RWPE2 (cell line): ENCODE data around the gene ATP13A2.

ENCODE experiments used
- ATAC-seq: fragments of 200-7000 bp; cut with Tn5 transposase; 3 replicates; pipeline ENCODE4 v1.9.1; 2021; ENCODE audit warnings: low read depth
- DNase-seq: peaks from one replicate; pipeline ENCODE4 v3.0.0-alpha.2; 2020; ENCODE audit warnings: low spot score
- H3K27ac ChIP-seq: fragments of 450-650 bp; 2 replicates; pipeline ENCODE4 v1.5.1; 2017; ENCODE audit warnings: mild to moderate bottlenecking; ENCODE audit not compliant: poor library complexity, severe bottlenecking
- H3K27me3 ChIP-seq: fragments of 250-450 bp; sonication (Bioruptor Pico); 2 replicates; pipeline ENCODE4 v1.5.1; 2021; ENCODE audit warnings: mild to moderate bottlenecking, moderate library complexity; ENCODE audit not compliant: insufficient read depth, poor library complexity, severe bottlenecking
- H3K36me3 ChIP-seq: fragments of 250-450 bp; sonication (Bioruptor Pico); 2 replicates; pipeline ENCODE4 v1.5.1; 2020; ENCODE audit warnings: low read depth, mild to moderate bottlenecking, moderate library complexity
- H3K4me1 ChIP-seq: fragments of 250-450 bp; sonication (Bioruptor Pico); 2 replicates; pipeline ENCODE4 v1.5.1; 2021; ENCODE audit warnings: mild to moderate bottlenecking, moderate library complexity; ENCODE audit not compliant: insufficient read depth, poor library complexity, severe bottlenecking
- H3K4me3 ChIP-seq: fragments of 250-450 bp; sonication (Bioruptor Pico); 2 replicates; pipeline ENCODE4 v1.5.1; 2021; ENCODE audit warnings: mild to moderate bottlenecking, moderate library complexity; ENCODE audit not compliant: severe bottlenecking
- H3K9me3 ChIP-seq: fragments of 250-450 bp; sonication (Bioruptor Pico); 2 replicates; pipeline ENCODE4 v1.5.1; 2021; ENCODE audit warnings: mild to moderate bottlenecking, moderate library complexity; ENCODE audit not compliant: severe bottlenecking
- TF ChIP-seq, protein P1 (sequence below): fragments of 450-650 bp; IDR thresholded peaks from one replicate; pipeline ENCODE4 v1.5.1; 2017; ENCODE audit warnings: mild to moderate bottlenecking, moderate library complexity; ENCODE audit not compliant: poor library complexity, severe bottlenecking

Gene ATP13A2

DNA sequence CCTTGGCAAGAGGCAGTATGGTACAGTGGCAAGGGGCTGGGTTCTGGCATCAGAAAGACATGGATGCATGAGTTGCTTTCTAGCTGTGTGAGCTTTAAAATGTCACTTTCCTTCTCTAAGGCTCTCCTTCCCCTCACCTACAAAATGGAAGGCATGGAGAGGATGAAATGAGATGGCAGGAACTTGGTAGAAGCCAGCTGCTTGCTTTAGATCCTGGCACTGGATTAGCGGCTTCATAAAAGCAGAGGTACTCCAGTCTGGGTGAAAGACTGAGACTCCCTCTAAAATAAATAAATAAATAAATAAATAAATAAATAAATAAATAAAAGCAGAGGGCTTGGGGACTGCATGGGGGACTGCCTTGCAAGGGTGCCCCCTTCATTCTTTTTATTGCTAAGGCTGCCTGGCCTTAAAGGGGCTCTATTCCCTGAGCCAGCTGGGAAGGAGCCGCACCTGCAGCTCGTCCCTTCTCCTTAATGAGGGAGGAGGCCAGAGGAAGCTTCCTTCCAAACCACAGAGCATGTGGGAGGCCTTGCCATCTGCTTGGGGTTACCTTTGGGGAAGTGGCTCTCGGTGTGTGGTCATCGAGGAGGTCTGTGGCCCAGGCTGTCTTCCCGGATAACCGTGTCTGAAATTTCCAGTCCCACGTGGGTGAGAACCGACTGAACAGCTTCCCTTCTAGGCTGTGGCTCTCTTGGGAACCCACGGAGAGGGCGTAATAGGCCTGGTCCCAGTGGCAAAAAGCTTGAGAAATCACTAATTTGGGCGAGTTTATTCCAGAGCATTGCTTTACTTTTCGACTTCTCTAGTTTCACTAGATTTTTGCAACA lies 2.0 kb upstream of the ATP13A2 start:
- Histone ChIP-seq H3K36me3 (peaks cover 7% of the 10 kb centered on the region), H3K4me3 (no peak overlapping the region), H3K4me1 (peaks cover 13% of the 10 kb centered on the region), H3K9me3 (no peaks in the 10 kb centered on the region), H3K27me3 (no peaks in the 10 kb centered on the region), H3K27ac (no peak overlapping the region)
- peak; percentile 20 for DNase-seq
- ATAC-seq: no peak
- TF ChIP-seq, protein P1, sequence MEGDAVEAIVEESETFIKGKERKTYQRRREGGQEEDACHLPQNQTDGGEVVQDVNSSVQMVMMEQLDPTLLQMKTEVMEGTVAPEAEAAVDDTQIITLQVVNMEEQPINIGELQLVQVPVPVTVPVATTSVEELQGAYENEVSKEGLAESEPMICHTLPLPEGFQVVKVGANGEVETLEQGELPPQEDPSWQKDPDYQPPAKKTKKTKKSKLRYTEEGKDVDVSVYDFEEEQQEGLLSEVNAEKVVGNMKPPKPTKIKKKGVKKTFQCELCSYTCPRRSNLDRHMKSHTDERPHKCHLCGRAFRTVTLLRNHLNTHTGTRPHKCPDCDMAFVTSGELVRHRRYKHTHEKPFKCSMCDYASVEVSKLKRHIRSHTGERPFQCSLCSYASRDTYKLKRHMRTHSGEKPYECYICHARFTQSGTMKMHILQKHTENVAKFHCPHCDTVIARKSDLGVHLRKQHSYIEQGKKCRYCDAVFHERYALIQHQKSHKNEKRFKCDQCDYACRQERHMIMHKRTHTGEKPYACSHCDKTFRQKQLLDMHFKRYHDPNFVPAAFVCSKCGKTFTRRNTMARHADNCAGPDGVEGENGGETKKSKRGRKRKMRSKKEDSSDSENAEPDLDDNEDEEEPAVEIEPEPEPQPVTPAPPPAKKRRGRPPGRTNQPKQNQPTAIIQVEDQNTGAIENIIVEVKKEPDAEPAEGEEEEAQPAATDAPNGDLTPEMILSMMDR: no peak

DNA sequence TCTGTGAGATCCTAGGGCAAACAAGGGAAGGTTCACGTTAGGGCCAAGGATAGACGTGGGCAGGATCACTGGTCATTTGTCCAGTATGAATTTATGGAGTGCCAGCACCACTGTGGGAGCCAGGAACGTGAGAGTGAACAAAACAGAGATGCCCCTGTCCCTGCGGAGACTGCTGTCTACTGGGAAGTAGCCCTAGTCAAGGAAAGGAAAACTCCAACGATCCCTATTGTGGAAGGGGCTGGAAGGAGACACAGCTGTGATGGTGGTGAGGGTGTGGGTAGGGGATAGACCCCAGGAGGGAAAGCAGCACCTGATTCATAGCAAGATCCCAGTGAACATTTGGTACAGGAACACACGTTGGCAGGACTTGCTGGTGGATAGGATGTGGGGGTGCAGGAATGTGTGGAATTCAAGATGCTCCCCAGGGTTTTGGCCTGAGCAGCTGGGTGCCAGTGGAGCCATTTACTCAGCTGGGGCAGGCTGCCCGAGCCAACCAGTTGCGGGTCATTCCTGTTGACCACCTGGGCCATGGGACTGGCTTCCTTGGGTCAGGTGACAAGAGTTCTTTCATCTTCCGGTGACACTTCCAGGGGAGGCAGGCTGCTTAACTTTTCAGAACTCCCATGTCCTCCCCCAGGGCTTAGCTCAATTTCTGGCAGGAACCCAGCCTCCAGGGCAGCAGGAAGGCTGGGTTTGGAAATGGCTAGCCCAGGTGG lies 1.2 kb upstream of the ATP13A2 start:
- no peak overlapping the region for H3K4me3 ChIP-seq
- H3K27me3 ChIP-seq: no peaks in the 10 kb centered on the region
- TF ChIP-seq, protein P1: no peak
- H3K9me3 ChIP-seq: no peaks in the 10 kb centered on the region
- DNase-seq (no peak), ATAC-seq (no peak)
- H3K27ac ChIP-seq: no peak overlapping the region
- H3K4me1 ChIP-seq: peaks cover 13% of the 10 kb centered on the region
- H3K36me3 ChIP-seq: peaks cover 1% of the 10 kb centered on the region; the same call in 1 of the 2 replicates

DNA sequence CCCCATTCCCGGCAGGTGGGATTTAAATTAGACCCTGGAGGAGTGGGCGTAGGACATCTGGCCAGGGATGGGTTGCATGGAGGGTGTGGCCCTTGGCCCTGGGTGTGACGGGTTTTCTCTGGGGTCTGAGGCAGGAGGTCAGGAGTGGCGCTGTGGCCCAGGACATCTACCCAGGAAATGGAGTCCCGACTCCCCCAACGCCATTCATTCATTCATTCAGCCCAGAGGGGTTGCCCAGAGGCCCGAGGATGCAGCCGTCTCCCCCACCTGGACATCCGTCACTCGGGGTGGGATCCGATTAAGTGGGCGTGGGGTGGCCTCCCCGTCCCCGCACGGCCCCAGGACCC lies 663 bp downstream of the ATP13A2 start:
- Histone ChIP-seq H3K27me3 (no peaks in the 10 kb centered on the region), H3K9me3 (no peaks in the 10 kb centered on the region), H3K4me3 (peak overlapping the region; percentile 94), H3K36me3 (no peaks in the 10 kb centered on the region), H3K27ac (peak overlapping the region; percentile 31), H3K4me1 (peaks cover 13% of the 10 kb centered on the region)
- DNase-seq (no peak), ATAC-seq (no peak)
- TF ChIP-seq, protein P1: peak; percentile 9

DNA sequence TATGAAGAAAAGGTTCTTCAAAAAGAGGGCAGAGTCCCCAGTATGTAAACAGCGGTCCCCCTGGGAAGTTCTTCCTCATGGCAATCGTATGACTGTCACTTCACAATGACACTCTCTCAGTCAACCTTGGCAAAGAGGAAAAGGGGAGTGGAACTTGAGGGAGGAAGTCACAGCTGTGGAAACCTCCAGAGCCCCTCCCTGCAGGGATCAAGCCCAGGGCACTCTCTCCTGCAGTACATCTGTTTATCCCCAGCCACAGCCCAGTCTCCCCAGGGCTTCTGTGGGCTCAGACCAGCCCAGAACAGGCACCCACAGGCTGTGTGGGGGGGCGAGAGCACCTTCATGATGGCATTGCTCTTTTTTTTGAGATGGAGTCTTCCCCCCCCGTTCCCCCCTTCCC lies 2.0 kb downstream of the ATP13A2 start:
- no peak overlapping the region for H3K4me3 ChIP-seq

More for the DNA sequence above, 2.0 kb downstream of the ATP13A2 start:
- no peak overlapping the region for H3K27ac ChIP-seq
- H3K9me3 ChIP-seq: no peaks in the 10 kb centered on the region
- no peaks in the 10 kb centered on the region for H3K27me3 ChIP-seq
- DNase-seq (no peak), ATAC-seq (no peak)
- TF ChIP-seq, protein P1: no peak
- peaks cover under 1% of the 10 kb centered on the region; the same call in 1 of the 2 replicates for H3K36me3 ChIP-seq
- peaks cover 13% of the 10 kb centered on the region for H3K4me1 ChIP-seq
